SU-DHL-6 (cell line): ENCODE results near the gene PRDM10.

Experiments used
- CTCF ChIP-seq: fragments of 200-600 bp; sonication (generic); IDR thresholded peaks from one replicate; pipeline ENCODE4 v1.5.1; 2017; ENCODE audit warnings: antibody characterized with exemption, mild to moderate bottlenecking, low read length, moderate library complexity; ENCODE audit not compliant: insufficient read depth, poor library complexity, severe bottlenecking
- EZH2phosphoT487 ChIP-seq: fragments of 200-600 bp; sonication (generic), shearing (Covaris generic); conservative IDR thresholded peaks from 2 replicates; pipeline ENCODE4 v1.6.1; 2018; ENCODE audit warnings: mild to moderate bottlenecking, antibody characterized with exemption, low read length, moderate library complexity, mixed read lengths

GRCh38 chr11:129947474-129947873, 55.2 kb downstream of the PRDM10 start:
- TF ChIP-seq CTCF (peak; percentile 46), EZH2phosphoT487 (no peak)
